ENCODE measurements around the gene TFDP1.

The TFDP1 gene

GRCh38 chr13:113605461-113605860 is 20.9 kb downstream of the TFDP1 start:
- TF ChIP-seq POLR2AphosphoS5 (IDR thresholded peaks at IDR 0.05; ENCODE audit: low read depth, low read length): no peak

- TF ChIP-seq TAF1 (IDR thresholded peaks at IDR 0.05; ENCODE audit: borderline replicate concordance, insufficient read depth, low read length) (no peak), SIN3A (IDR thresholded peaks at IDR 0.05; ENCODE audit: borderline replicate concordance, insufficient read depth, low read length) (no peak), REST (IDR thresholded peaks at IDR 0.05; ENCODE audit: insufficient read depth in 1 of 2, low read depth in 2 of 2, low read length in 2 of 2) (no peak), POLR2AphosphoS5 (IDR thresholded peaks at IDR 0.05; ENCODE audit: low read depth, low read length) (no peak), FOXP2 (optimal IDR thresholded peaks at IDR 0.05; ENCODE audit: borderline replicate concordance, extremely low read depth, extremely low read length, insufficient read depth) (no peak)
Measured at GRCh38 chr13:113605866-113606438, 21.4 kb downstream of the TFDP1 start.

GRCh38 chr13:113607056-113607888 is 22.7 kb downstream of the TFDP1 start:
- TF ChIP-seq REST (IDR thresholded peaks at IDR 0.05; ENCODE audit: insufficient read depth in 1 of 2, low read depth in 2 of 2, low read length in 2 of 2): no peak
- TF ChIP-seq FOXP2 (optimal IDR thresholded peaks at IDR 0.05; ENCODE audit: borderline replicate concordance, extremely low read depth, extremely low read length, insufficient read depth): no peak
- TF ChIP-seq POLR2AphosphoS5 (IDR thresholded peaks at IDR 0.05; ENCODE audit: low read depth, low read length): no peak
- TF ChIP-seq SIN3A (IDR thresholded peaks at IDR 0.05; ENCODE audit: borderline replicate concordance, insufficient read depth, low read length): no peak
- no peak for TF ChIP-seq TAF1 (IDR thresholded peaks at IDR 0.05; ENCODE audit: borderline replicate concordance, insufficient read depth, low read length)

GRCh38 chr13:113607889-113608635 is 23.5 kb downstream of the TFDP1 start:
- TF ChIP-seq FOXP2 (optimal IDR thresholded peaks at IDR 0.05; ENCODE audit: borderline replicate concordance, extremely low read depth, extremely low read length, insufficient read depth): no peak
- TF ChIP-seq TAF1 (IDR thresholded peaks at IDR 0.05; ENCODE audit: borderline replicate concordance, insufficient read depth, low read length): no peak
- TF ChIP-seq REST (IDR thresholded peaks at IDR 0.05; ENCODE audit: insufficient read depth in 1 of 2, low read depth in 2 of 2, low read length in 2 of 2): no peak
- TF ChIP-seq POLR2AphosphoS5 (IDR thresholded peaks at IDR 0.05; ENCODE audit: low read depth, low read length): no peak
- TF ChIP-seq SIN3A (IDR thresholded peaks at IDR 0.05; ENCODE audit: borderline replicate concordance, insufficient read depth, low read length): no peak

GRCh38 chr13:113608967-113609533 is 24.5 kb downstream of the TFDP1 start:
- no peak for TF ChIP-seq TAF1 (IDR thresholded peaks at IDR 0.05; ENCODE audit: borderline replicate concordance, insufficient read depth, low read length)
- TF ChIP-seq REST (IDR thresholded peaks at IDR 0.05; ENCODE audit: insufficient read depth in 1 of 2, low read depth in 2 of 2, low read length in 2 of 2): no peak
- no peak for TF ChIP-seq POLR2AphosphoS5 (IDR thresholded peaks at IDR 0.05; ENCODE audit: low read depth, low read length)
- no peak for TF ChIP-seq FOXP2 (optimal IDR thresholded peaks at IDR 0.05; ENCODE audit: borderline replicate concordance, extremely low read depth, extremely low read length, insufficient read depth)
- TF ChIP-seq SIN3A (IDR thresholded peaks at IDR 0.05; ENCODE audit: borderline replicate concordance, insufficient read depth, low read length): no peak

All from PFSK-1 (cell line).